Prostate gland (tissue), 2 donors: ENCODE results near the gene POU2F1.

Source experiments
- CTCF ChIP-seq, 4 experiments: fragments of 200-600 bp in 2 of 4; fragments of 450-650 bp in 2 of 4; sonication (generic) in 2 of 4; IDR thresholded peaks; 1 replicate in 3 of 4; 2 replicates in 1 of 4; pipeline ENCODE4 v1.5.1; 2016 to 2019; ENCODE audit warnings: antibody characterized with exemption in 4 of 4, mild to moderate bottlenecking in 2 of 4, moderate library complexity in 2 of 4
- POLR2A ChIP-seq: fragments of 450-650 bp; IDR thresholded peaks from one replicate; pipeline ENCODE4 v1.6.1; 2016; ENCODE audit warnings: antibody characterized with exemption, mild to moderate bottlenecking
- POLR2AphosphoS5 ChIP-seq: sonication (generic); formaldehyde crosslinking; IDR thresholded peaks from one replicate; pipeline ENCODE4 v1.6.1; 2017; ENCODE audit warnings: antibody characterized with exemption

GRCh38 chr1:167230437-167230836, 9.8 kb downstream of the POU2F1 start:
- TF ChIP-seq CTCF (IDR thresholded peaks at IDR 0.05) (no peak), POLR2A (no peak), POLR2AphosphoS5 (no peak)
